ENCODE measurements around the gene HERC3.

DNA sequence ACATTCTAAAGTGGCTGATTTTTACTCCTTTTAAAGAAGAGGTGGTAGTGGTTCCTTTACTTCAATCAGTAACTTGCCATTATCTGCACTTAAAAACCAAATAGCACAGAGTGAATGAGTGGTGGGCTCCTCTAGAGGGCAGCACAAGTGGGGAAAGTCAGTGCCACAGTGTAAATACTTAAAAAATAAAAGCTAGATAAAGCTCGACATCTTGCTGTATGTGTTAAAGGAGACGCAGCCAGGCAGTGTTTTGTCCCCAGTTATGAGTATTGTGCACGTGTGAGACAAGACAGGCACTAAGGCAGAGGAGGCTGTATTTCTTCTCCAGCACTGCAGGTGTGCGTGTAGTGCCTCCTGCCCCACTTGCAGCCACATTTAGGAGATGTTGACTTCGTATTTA lies 80.7 kb downstream of the HERC3 start:
- TF ChIP-seq, protein P1, sequence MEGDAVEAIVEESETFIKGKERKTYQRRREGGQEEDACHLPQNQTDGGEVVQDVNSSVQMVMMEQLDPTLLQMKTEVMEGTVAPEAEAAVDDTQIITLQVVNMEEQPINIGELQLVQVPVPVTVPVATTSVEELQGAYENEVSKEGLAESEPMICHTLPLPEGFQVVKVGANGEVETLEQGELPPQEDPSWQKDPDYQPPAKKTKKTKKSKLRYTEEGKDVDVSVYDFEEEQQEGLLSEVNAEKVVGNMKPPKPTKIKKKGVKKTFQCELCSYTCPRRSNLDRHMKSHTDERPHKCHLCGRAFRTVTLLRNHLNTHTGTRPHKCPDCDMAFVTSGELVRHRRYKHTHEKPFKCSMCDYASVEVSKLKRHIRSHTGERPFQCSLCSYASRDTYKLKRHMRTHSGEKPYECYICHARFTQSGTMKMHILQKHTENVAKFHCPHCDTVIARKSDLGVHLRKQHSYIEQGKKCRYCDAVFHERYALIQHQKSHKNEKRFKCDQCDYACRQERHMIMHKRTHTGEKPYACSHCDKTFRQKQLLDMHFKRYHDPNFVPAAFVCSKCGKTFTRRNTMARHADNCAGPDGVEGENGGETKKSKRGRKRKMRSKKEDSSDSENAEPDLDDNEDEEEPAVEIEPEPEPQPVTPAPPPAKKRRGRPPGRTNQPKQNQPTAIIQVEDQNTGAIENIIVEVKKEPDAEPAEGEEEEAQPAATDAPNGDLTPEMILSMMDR (conservative IDR thresholded peaks at IDR 0.05) = peak; percentile 55
- no peak for TF ChIP-seq EZH2 (IDR thresholded peaks at IDR 0.05; ENCODE audit: low read depth)
